Kidney (tissue), 14 donors: ENCODE results near the gene EPHB3. TPM values are rescaled to one million over a fixed set of nuclear protein-coding genes. Genes with fewer than 3 reads are reported as not detected.

Experiments used
- DNase-seq, 5 donors: peaks; one replicate each; pipeline ENCODE4 v3.0.0-alpha.2; 2013 to 2020
- FAIRE-seq: peaks from 2 replicates; lab custom pipeline; 2012; peaks lifted over from hg19 to GRCh38; lab: Jason Lieb, UNC
- H3K27ac ChIP-seq, 2 donors: one replicate each; pipeline ENCODE4 v1.7.0; 2013; ENCODE audit warnings: low read depth in 2 of 2, low read length in 2 of 2, inconsistent platforms in 1 of 2
- H3K27me3 ChIP-seq: one replicate; pipeline ENCODE4 v1.7.1; 2013; ENCODE audit warnings: low read length, inconsistent platforms; ENCODE audit not compliant: control insufficient read depth, insufficient read depth
- H3K36me3 ChIP-seq, 3 donors: one replicate each; pipeline versions ENCODE4 v1.7.0 to v1.7.1; 2013; ENCODE audit warnings: low read length in 3 of 3, control low read depth in 1 of 3, inconsistent platforms in 1 of 3; ENCODE audit not compliant: insufficient read depth in 3 of 3, control insufficient read depth in 2 of 3
- H3K4me1 ChIP-seq, 3 donors: one replicate each; pipeline versions ENCODE4 v1.7.0 to v1.7.1; 2013; ENCODE audit warnings: low read length in 3 of 3, inconsistent platforms in 1 of 3, low read depth in 1 of 3; ENCODE audit not compliant: control insufficient read depth in 2 of 3, insufficient read depth in 2 of 3
- H3K4me3 ChIP-seq, 3 donors: one replicate each; pipeline versions ENCODE4 v1.7.0 to v1.8.1; 2013; ENCODE audit warnings: low read length in 3 of 3, control low read depth in 1 of 3, inconsistent platforms in 1 of 3
- H3K9ac ChIP-seq, 3 donors: one replicate each; pipeline versions ENCODE4 v1.7.0 to v1.7.1; 2013; ENCODE audit warnings: low read length in 3 of 3, control low read depth in 1 of 3, inconsistent platforms in 1 of 3
- H3K9me3 ChIP-seq, 3 donors: one replicate each; pipeline versions ENCODE4 v1.7.0 to v1.7.1; 2013; ENCODE audit warnings: low read length in 3 of 3, control low read depth in 1 of 3, inconsistent platforms in 1 of 3; ENCODE audit not compliant: control insufficient read depth in 2 of 3, insufficient read depth in 1 of 3
- CTCF ChIP-seq: IDR thresholded peaks from 3 replicates; pipeline ENCODE4 v1.5.1; 2012; ENCODE audit warnings: mild to moderate bottlenecking, moderate library complexity, borderline replicate concordance; ENCODE audit not compliant: insufficient read depth; ENCODE audit errors: extremely low read depth
- intact Hi-C: fragments of 100-400 bp; cut with DNase I; formaldehyde crosslinking; loops from one replicate; pipeline ENCODE4 v1.11.1; 2022
- polyA plus RNA-seq: library from polyadenylated mRNA; stranded (reverse); fragments of 350-450 nt; fragmentation: Illumina TruSeq; extraction: RNeasy Lipid Tissue Mini Kit (QIAGEN cat#74804); gene quantifications from one replicate; pipeline ENCODE4 v1.2.3, GENCODE V29; 2014; ENCODE audit warnings: low read depth, low replicate concordance; ENCODE audit not compliant: insufficient read depth
- total RNA-seq: library from RNA; stranded (reverse); fragmentation: NEBNext Ultra II Directional; extraction: Animal tissue kit (Norgen Biotek cat#: 25700); gene quantifications from one replicate; pipeline ENCODE4 v1.2.1, GENCODE V29; 2021
- donor health status: control.
- donor health status: control.
- donor health status: control.
- donor health status: control.
- donor health status: control.
- donor health status: DM: yes; HTN: yes; CAD: no.
- donor health status: Normal renal cell carcinoma (clear cell type).

The EPHB3 gene
- total and polyA plus RNA-seq, 2 donors from 2014 or later = 1.4 to 3.8 TPM

- Histone ChIP-seq H3K36me3 (no peaks in the 10 kb centered on the region), H3K27ac (no peak overlapping the region), H3K27me3 (no peaks in the 10 kb centered on the region), H3K9me3 (no peaks in the 10 kb centered on the region), H3K4me1 (peaks cover 0 to 20% (median 10%) of the 10 kb centered on the region in 3 donors), H3K9ac (no peak overlapping the region), H3K4me3 (peak overlapping the region in 2 of 3 donors; percentile 47 to 49)
- DNase-seq = peak in 2 of 5 donors; percentile 57 to 74
- FAIRE-seq = no peak
- no peak for TF ChIP-seq CTCF
- intact Hi-C loops = no loop called here
These were observed 610 bp downstream of the EPHB3 start for GRCh38 chr3:184561913-184562877.

GRCh38 chr3:184562878-184563560, 1.4 kb downstream of the EPHB3 start:
- peaks cover 3 to 20% (median 10%) of the 10 kb centered on the region in 3 donors for H3K4me1 ChIP-seq
- H3K27ac ChIP-seq = no peak overlapping the region
- no peaks in the 10 kb centered on the region for H3K9me3 ChIP-seq
- TF ChIP-seq CTCF = no peak
- DNase-seq (peak in 4 of 5 donors; percentile 53 to 73 (median 62)), FAIRE-seq (no peak)
- peak overlapping the region in 2 of 3 donors; percentile 40 to 47 for H3K4me3 ChIP-seq
- H3K27me3 ChIP-seq = no peaks in the 10 kb centered on the region
- intact Hi-C loops = no loop called here
- H3K36me3 ChIP-seq = no peaks in the 10 kb centered on the region
- H3K9ac ChIP-seq = peak overlapping the region in 2 of 3 donors; percentile 41 to 61

- Histone ChIP-seq H3K27me3 (no peaks in the 10 kb centered on the region), H3K4me1 (peaks cover 3 to 24% (median 10%) of the 10 kb centered on the region in 3 donors), H3K9me3 (no peaks in the 10 kb centered on the region), H3K36me3 (no peaks in the 10 kb centered on the region), H3K27ac (no peak overlapping the region), H3K9ac (peak overlapping the region in 1 of 3 donors; percentile 61), H3K4me3 (peak overlapping the region in 2 of 3 donors; percentile 40 to 47)
- DNase-seq (peak in 1 of 5 donors; percentile 63), FAIRE-seq (no peak)
- TF ChIP-seq CTCF = no peak
- intact Hi-C loops = no loop called here
These were observed 2.0 kb downstream of the EPHB3 start for GRCh38 chr3:184563561-184563925.
